NCI-H2029 treated with DMSO at 0.1 percent for 48 hours (cell line): ENCODE data around the gene VAV3.

Source experiments
- DNase-seq: peaks from one replicate; lab custom pipeline; 2025; lab: John Stamatoyannopoulos, UW

The VAV3 gene

GRCh38 chr1:107588321-107588720 lies 376.7 kb downstream of the VAV3 start:
- no peak for DNase-seq

GRCh38 chr1:107575226-107575625 lies 389.8 kb downstream of the VAV3 start:
- no peak for DNase-seq

GRCh38 chr1:107574044-107574443 lies 390.9 kb downstream of the VAV3 start:
- no peak for DNase-seq

GRCh38 chr1:107572674-107573211 lies 392.2 kb downstream of the VAV3 start:
- peak; percentile 11 for DNase-seq

GRCh38 chr1:107570768-107571167 lies 394.2 kb downstream of the VAV3 start:
- no peak for DNase-seq

GRCh38 chr1:107563441-107563840 lies 401.5 kb downstream of the VAV3 start:
- no peak for DNase-seq

- DNase-seq: no peak
These were observed 405.1 kb downstream of the VAV3 start for GRCh38 chr1:107559881-107560280.

GRCh38 chr1:107557095-107557494 lies 407.9 kb downstream of the VAV3 start:
- DNase-seq: no peak

- no peak for DNase-seq
These were observed 409.4 kb downstream of the VAV3 start for GRCh38 chr1:107555578-107555977.

- DNase-seq: no peak
These were observed 412.2 kb downstream of the VAV3 start for GRCh38 chr1:107552781-107553180.

GRCh38 chr1:107551456-107551855 lies 413.5 kb downstream of the VAV3 start:
- no peak for DNase-seq

- DNase-seq: no peak
These were observed 414.6 kb downstream of the VAV3 start for GRCh38 chr1:107550358-107550757.

- no peak for DNase-seq
These were observed 415.7 kb downstream of the VAV3 start for GRCh38 chr1:107549152-107549810.

- DNase-seq: peak; percentile 35
These were observed 416.7 kb downstream of the VAV3 start for GRCh38 chr1:107548276-107548675.

GRCh38 chr1:107547363-107548155 lies 417.4 kb downstream of the VAV3 start:
- no peak for DNase-seq

- no peak for DNase-seq
These were observed 418.4 kb downstream of the VAV3 start for GRCh38 chr1:107546576-107546975.

- DNase-seq: no peak
These were observed 419.1 kb downstream of the VAV3 start for GRCh38 chr1:107545879-107546278.

- DNase-seq: no peak
These were observed 419.9 kb downstream of the VAV3 start for GRCh38 chr1:107545056-107545577.

GRCh38 chr1:107544285-107544684 lies 420.7 kb downstream of the VAV3 start:
- no peak for DNase-seq

- DNase-seq: no peak
These were observed 423.6 kb downstream of the VAV3 start for GRCh38 chr1:107541412-107541811.

- DNase-seq: no peak
These were observed 426.5 kb downstream of the VAV3 start for GRCh38 chr1:107538502-107538901.

- DNase-seq: peak; percentile 17
These were observed 428.7 kb downstream of the VAV3 start for GRCh38 chr1:107536266-107536665.

GRCh38 chr1:107535091-107535490 lies 429.9 kb downstream of the VAV3 start:
- DNase-seq: peak; percentile 29
